Right lobe of liver (tissue), 4 donors: ENCODE data around the gene ARHGEF40.

Experiments used
- CTCF ChIP-seq, 4 donors: fragments of 200-600 bp in 3 of 4; fragments of 450-650 bp in 1 of 4; IDR thresholded peaks; one replicate each; pipeline versions ENCODE4 v1.5.1 to v1.8.0; 2016 to 2022; ENCODE audit warnings: antibody characterized with exemption in 4 of 4, mild to moderate bottlenecking in 2 of 4
- POLR2A ChIP-seq: fragments of 450-650 bp; IDR thresholded peaks from one replicate; pipeline ENCODE4 v1.6.1; 2017; ENCODE audit warnings: antibody characterized with exemption, mild to moderate bottlenecking
- donor health status: DM: no; HTN: no; CAD: no.
- donor health status: DM: no; HTN: no; CAD: no.
- donor health status: DM: no; HTN: yes; CAD: no.

- TF ChIP-seq CTCF (IDR thresholded peaks at IDR 0.05) (no peak), POLR2A (peak; percentile 9)
These were observed 46.1 kb upstream of the ARHGEF40 start for GRCh38 chr14:21023817-21024584.
